ENCODE results near the gene TUBA8.

Gene TUBA8

DNA sequence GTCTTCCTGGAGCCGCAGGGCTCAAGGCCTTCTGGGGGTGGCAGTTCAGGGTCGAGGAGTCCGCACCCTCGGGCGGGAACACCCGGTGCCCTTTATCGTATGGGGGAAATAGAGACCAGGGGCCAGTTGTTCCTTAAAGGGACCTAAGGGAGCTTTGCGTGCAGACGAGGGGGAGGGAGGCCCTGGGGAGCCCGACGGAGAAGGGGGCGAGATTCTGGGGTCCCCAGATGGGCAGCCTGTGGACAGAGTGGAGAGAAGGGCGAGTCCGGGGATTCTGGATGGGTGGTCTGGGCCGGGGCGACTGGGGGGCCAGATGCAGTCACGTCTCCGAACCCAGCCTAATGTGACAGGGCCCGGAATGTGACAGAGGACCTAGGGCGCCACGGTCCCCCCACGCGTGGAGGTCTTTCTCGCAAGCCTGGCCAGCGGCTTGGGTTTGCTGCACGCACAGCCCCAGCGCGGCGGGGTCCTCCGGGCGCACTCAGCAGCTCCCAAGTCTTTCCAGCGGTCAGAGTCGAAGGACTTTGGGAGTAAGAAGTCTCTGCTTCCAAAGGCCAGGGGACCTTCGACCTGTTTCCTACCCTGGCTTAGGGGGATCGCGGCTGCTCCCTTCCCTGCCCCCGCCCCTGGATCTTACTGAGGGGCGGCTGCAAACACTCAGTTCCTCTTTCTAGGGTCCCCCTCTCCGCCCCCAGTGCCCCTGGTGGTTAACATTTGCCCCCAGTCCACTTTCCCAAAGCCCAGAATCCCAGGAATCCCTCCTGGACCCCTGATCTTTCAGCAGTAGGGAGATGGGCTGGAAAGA, 547 bp downstream of the TUBA8 start:
- peaks cover 49% of the 10 kb centered on the region for H3K27me3 ChIP-seq (ENCODE audit: insufficient read depth, low read length)
- peaks cover 5% of the 10 kb centered on the region; the same call in 1 of the 2 replicates for H3K9me3 ChIP-seq (ENCODE audit: insufficient read depth, low read depth, low read length)
- H3K4me3 ChIP-seq (ENCODE audit: low read length) = peak overlapping the region; percentile 65; the same call in 1 of the 2 replicates
- H3K36me3 ChIP-seq (ENCODE audit: insufficient read depth, low read depth, low read length) = no peaks in the 10 kb centered on the region
- H3K4me1 ChIP-seq (ENCODE audit: insufficient read depth, low read length) = peaks cover 3% of the 10 kb centered on the region; the same call in 1 of the 2 replicates
- H3K9ac ChIP-seq (ENCODE audit: low read depth, low read length) = no peak overlapping the region
- H3K27ac ChIP-seq (ENCODE audit: low read length) = no peak overlapping the region

DNA sequence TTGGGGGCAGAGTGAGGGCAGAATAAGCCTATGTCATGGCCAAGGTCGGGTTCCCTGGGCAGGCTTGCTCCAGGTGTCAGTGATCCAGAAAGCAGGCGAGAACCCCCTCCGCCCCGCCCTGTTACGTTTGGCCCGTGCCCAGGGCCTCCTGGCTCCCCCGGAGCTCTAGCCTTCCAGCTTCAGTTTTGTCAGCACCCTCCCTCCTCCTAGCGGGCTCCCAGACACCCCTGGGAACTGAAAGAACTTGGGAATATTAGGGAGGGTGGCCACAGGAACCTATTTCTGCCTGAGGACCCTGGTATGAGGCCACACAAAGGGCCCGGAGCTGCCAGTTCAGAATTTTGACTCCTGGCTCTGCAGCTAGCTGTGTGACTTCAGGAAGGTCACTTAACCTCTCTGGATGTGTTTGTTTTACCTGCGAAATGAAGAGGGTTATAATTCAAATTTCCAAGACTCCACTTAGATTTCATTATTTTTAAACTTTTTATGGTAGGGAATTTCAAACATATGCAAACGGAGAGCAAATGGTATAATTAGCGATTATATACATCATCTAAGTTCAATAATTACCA, 1.2 kb downstream of the TUBA8 start:
- Histone ChIP-seq H3K36me3 (ENCODE audit: insufficient read depth, low read depth, low read length) (no peaks in the 10 kb centered on the region), H3K27me3 (ENCODE audit: insufficient read depth, low read length) (peaks cover 49% of the 10 kb centered on the region), H3K4me1 (ENCODE audit: insufficient read depth, low read length) (peaks cover 3% of the 10 kb centered on the region; the same call in 1 of the 2 replicates), H3K9me3 (ENCODE audit: insufficient read depth, low read depth, low read length) (0 out of 2 replicates have a peak, but pooled peaks cover 3% of the 10 kb centered on the region), H3K27ac (ENCODE audit: low read length) (no peak overlapping the region), H3K9ac (ENCODE audit: low read depth, low read length) (no peak overlapping the region), H3K4me3 (ENCODE audit: low read length) (no peak overlapping the region)

GRCh38 chr22:18112440-18112839, 1.8 kb downstream of the TUBA8 start:
- Histone ChIP-seq H3K27ac (ENCODE audit: low read length) (no peak overlapping the region), H3K27me3 (ENCODE audit: insufficient read depth, low read length) (peaks cover 45% of the 10 kb centered on the region), H3K9ac (ENCODE audit: low read depth, low read length) (no peak overlapping the region), H3K4me3 (ENCODE audit: low read length) (no peak overlapping the region), H3K9me3 (ENCODE audit: insufficient read depth, low read depth, low read length) (0 out of 2 replicates have a peak, but pooled peaks cover 3% of the 10 kb centered on the region), H3K4me1 (ENCODE audit: insufficient read depth, low read length) (peaks cover 3% of the 10 kb centered on the region; the same call in 1 of the 2 replicates), H3K36me3 (ENCODE audit: insufficient read depth, low read depth, low read length) (no peaks in the 10 kb centered on the region)

DNA sequence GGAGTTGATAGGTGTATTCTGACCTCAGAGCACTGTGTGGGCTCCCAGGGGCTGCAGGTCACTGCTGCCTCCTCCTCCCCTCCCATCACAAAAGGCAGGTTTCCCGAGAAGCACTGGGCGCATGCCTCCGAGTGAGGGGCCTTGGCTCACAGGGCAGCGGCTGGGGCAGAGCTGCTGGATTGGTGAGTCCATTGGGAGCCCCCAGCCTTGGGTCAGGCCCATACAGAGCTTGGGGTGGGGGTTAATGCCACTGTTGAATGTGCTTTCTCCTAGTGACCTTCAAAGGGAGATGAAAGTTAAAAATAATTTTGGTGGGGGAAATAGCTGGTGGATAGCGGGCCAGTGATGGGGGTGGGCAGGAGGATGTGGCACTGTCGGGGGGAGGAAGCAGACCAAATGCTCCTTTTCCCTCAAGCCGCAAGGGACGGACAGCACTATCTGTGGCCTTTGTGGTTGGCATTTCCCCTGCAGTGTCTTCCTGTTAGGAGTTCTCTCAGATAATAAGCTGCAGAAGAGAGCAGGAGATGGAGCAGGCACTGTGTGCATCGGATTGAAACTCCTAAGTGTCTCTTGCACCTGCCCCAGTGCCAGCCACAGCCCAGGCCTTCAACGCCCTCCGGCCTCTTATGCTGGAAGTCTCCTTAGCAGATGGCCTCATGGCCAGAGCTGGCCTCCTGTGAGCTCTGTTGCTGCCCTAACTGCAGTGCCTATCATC, 3.2 kb downstream of the TUBA8 start:
- no peaks in the 10 kb centered on the region for H3K36me3 ChIP-seq (ENCODE audit: insufficient read depth, low read depth, low read length)
- H3K27ac ChIP-seq (ENCODE audit: low read length) = no peak overlapping the region
- no peak overlapping the region for H3K4me3 ChIP-seq (ENCODE audit: low read length)
- H3K9me3 ChIP-seq (ENCODE audit: insufficient read depth, low read depth, low read length) = 0 out of 2 replicates have a peak, but pooled peaks cover 3% of the 10 kb centered on the region
- H3K27me3 ChIP-seq (ENCODE audit: insufficient read depth, low read length) = peaks cover 45% of the 10 kb centered on the region
- no peak overlapping the region for H3K9ac ChIP-seq (ENCODE audit: low read depth, low read length)
- H3K4me1 ChIP-seq (ENCODE audit: insufficient read depth, low read length) = peaks cover 3% of the 10 kb centered on the region; the same call in 1 of the 2 replicates

GRCh38 chr22:18114495-18114894, 3.9 kb downstream of the TUBA8 start:
- peaks cover 40% of the 10 kb centered on the region for H3K27me3 ChIP-seq (ENCODE audit: insufficient read depth, low read length)
- 0 out of 2 replicates have a peak, but pooled peaks cover under 1% of the 10 kb centered on the region for H3K9me3 ChIP-seq (ENCODE audit: insufficient read depth, low read depth, low read length)
- H3K9ac ChIP-seq (ENCODE audit: low read depth, low read length) = no peak overlapping the region
- H3K27ac ChIP-seq (ENCODE audit: low read length) = no peak overlapping the region
- H3K4me3 ChIP-seq (ENCODE audit: low read length) = no peak overlapping the region
- no peaks in the 10 kb centered on the region for H3K36me3 ChIP-seq (ENCODE audit: insufficient read depth, low read depth, low read length)
- H3K4me1 ChIP-seq (ENCODE audit: insufficient read depth, low read length) = peaks cover 3% of the 10 kb centered on the region; the same call in 1 of the 2 replicates

- Histone ChIP-seq H3K4me3 (ENCODE audit: low read length) (no peak overlapping the region), H3K4me1 (ENCODE audit: insufficient read depth, low read length) (peaks cover 3% of the 10 kb centered on the region; the same call in 1 of the 2 replicates), H3K36me3 (ENCODE audit: insufficient read depth, low read depth, low read length) (no peaks in the 10 kb centered on the region), H3K9me3 (ENCODE audit: insufficient read depth, low read depth, low read length) (no peaks in the 10 kb centered on the region), H3K27ac (ENCODE audit: low read length) (no peak overlapping the region), H3K9ac (ENCODE audit: low read depth, low read length) (no peak overlapping the region), H3K27me3 (ENCODE audit: insufficient read depth, low read length) (peaks cover 34% of the 10 kb centered on the region)
Observed at GRCh38 chr22:18114976-18115652, 4.5 kb downstream of the TUBA8 start.

- H3K4me1 ChIP-seq (ENCODE audit: insufficient read depth, low read length) = peaks cover 3% of the 10 kb centered on the region; the same call in 1 of the 2 replicates
- H3K9me3 ChIP-seq (ENCODE audit: insufficient read depth, low read depth, low read length) = no peaks in the 10 kb centered on the region
- H3K27ac ChIP-seq (ENCODE audit: low read length) = no peak overlapping the region
- H3K9ac ChIP-seq (ENCODE audit: low read depth, low read length) = no peak overlapping the region
- H3K4me3 ChIP-seq (ENCODE audit: low read length) = no peak overlapping the region
- H3K36me3 ChIP-seq (ENCODE audit: insufficient read depth, low read depth, low read length) = no peaks in the 10 kb centered on the region
- H3K27me3 ChIP-seq (ENCODE audit: insufficient read depth, low read length) = peaks cover 26% of the 10 kb centered on the region
Observed at GRCh38 chr22:18115906-18116371, 5.3 kb downstream of the TUBA8 start.

DNA sequence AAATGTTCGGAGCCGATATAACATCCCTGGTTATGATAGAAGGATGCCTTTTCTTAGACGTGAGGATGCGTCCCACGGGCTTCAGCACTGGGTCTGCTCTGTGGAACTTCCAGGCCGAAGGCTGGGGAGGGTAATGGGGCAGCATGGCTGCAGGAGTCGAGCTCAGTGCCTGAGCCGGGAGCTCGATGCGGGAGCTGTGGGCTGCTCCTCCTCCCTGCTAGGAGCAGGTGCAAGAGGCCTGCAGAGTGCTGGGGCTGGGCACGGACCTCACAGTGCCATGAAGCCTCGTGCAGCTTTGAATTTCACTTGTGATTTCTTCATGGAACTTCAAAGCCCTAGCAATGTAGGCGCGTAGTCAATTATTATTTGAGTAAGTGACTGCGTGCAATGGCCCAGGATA, 6.0 kb downstream of the TUBA8 start:
- H3K36me3 ChIP-seq (ENCODE audit: insufficient read depth, low read depth, low read length) = no peaks in the 10 kb centered on the region
- H3K9me3 ChIP-seq (ENCODE audit: insufficient read depth, low read depth, low read length) = no peaks in the 10 kb centered on the region
- H3K4me1 ChIP-seq (ENCODE audit: insufficient read depth, low read length) = no peaks in the 10 kb centered on the region; the same call in 1 of the 2 replicates
- H3K9ac ChIP-seq (ENCODE audit: low read depth, low read length) = no peak overlapping the region
- H3K27ac ChIP-seq (ENCODE audit: low read length) = no peak overlapping the region
- H3K4me3 ChIP-seq (ENCODE audit: low read length) = no peak overlapping the region
- H3K27me3 ChIP-seq (ENCODE audit: insufficient read depth, low read length) = peaks cover 19% of the 10 kb centered on the region

DNA sequence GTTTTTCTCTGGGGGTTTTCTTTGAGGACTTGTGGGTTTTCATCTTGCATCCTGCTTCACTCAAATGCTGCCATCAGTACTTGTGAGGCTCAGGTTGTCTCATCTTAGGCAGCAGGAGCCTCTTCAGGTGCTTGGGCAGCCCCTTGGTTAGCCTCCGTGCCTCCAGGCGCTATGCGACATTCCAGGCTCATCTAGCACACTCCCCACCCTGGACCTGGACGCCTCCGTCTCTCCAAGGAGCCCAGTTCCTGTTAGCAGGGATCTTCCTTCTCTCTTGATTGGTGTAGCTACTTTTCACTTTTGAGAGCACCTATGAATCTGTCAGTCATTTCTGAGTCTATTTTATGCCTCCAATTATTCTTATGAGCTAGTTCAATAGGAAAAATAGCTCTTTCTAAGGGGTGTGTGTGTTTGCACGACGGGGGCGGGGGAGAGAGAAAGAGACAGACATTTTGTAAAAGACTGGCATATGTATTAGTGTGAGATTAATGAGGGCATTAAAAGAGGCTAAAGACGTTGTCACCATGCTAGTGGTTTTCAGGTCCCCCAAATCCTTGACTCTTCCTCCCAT, 7.8 kb downstream of the TUBA8 start:
- Histone ChIP-seq H3K27ac (ENCODE audit: low read length) (no peak overlapping the region), H3K9ac (ENCODE audit: low read depth, low read length) (no peak overlapping the region), H3K9me3 (ENCODE audit: insufficient read depth, low read depth, low read length) (no peaks in the 10 kb centered on the region), H3K4me1 (ENCODE audit: insufficient read depth, low read length) (no peaks in the 10 kb centered on the region; the same call in 1 of the 2 replicates), H3K36me3 (ENCODE audit: insufficient read depth, low read depth, low read length) (no peaks in the 10 kb centered on the region), H3K4me3 (ENCODE audit: low read length) (no peak overlapping the region), H3K27me3 (ENCODE audit: insufficient read depth, low read length) (peaks cover under 1% of the 10 kb centered on the region; the same call in 1 of the 2 replicates)

DNA sequence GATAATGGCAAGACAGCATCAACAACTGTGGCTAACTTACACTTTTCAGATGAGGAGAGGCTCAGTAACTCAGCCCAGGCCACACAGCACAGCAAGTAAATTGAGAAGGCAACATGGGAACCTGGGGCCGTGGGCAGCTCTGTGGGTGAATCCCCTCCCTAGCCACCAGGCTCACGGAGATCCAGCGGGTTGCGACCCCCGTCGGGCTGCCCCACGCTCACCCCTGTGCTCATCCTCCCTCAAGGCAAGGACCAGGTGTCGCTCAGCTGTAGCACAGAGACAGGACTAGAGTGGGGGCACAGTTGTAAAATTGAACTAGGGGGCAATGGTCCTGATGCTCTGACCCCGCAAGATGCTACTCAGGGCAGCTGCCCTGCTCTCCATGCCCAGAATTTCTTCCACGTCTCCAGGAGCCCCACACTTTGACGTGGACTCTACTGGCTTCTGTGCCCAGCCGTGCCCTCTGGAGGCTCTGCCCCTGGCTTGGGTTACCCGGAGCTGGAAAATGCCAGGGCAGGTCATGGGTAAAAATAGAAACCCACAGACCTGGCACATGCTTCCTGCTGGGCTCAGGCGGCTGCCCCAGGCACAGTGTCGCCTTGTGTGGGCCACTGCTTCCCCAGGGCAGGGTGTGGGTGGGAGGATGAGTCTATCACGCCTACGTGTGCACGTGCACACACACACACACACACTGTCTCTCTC, 9.0 kb downstream of the TUBA8 start:
- no peaks in the 10 kb centered on the region for H3K27me3 ChIP-seq (ENCODE audit: insufficient read depth, low read length)
- H3K9ac ChIP-seq (ENCODE audit: low read depth, low read length) = no peak overlapping the region
- H3K27ac ChIP-seq (ENCODE audit: low read length) = no peak overlapping the region
- H3K36me3 ChIP-seq (ENCODE audit: insufficient read depth, low read depth, low read length) = no peaks in the 10 kb centered on the region
- no peaks in the 10 kb centered on the region for H3K9me3 ChIP-seq (ENCODE audit: insufficient read depth, low read depth, low read length)
- no peaks in the 10 kb centered on the region; the same call in 1 of the 2 replicates for H3K4me1 ChIP-seq (ENCODE audit: insufficient read depth, low read length)
- no peak overlapping the region for H3K4me3 ChIP-seq (ENCODE audit: low read length)

Data from iPS-20b (cell line).